ENCODE measurements around the gene FAM229A. TPM values are rescaled to one million over a fixed set of nuclear protein-coding genes. Genes with fewer than 3 reads are reported as not detected.
A peak's percentile ranks its signal among the peaks of the same experiment; 100 is the strongest.

The FAM229A gene, protein sequence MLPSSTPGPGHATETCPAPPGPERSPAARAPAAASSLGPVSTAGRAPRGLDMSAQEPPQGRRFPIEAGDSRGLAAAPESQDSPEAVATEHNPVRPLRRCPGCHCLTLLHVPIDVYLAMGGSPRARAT
- total RNA-seq: 1 to 10 TPM; 1.4 to 7.1 (median 3.2) TPM

DNA sequence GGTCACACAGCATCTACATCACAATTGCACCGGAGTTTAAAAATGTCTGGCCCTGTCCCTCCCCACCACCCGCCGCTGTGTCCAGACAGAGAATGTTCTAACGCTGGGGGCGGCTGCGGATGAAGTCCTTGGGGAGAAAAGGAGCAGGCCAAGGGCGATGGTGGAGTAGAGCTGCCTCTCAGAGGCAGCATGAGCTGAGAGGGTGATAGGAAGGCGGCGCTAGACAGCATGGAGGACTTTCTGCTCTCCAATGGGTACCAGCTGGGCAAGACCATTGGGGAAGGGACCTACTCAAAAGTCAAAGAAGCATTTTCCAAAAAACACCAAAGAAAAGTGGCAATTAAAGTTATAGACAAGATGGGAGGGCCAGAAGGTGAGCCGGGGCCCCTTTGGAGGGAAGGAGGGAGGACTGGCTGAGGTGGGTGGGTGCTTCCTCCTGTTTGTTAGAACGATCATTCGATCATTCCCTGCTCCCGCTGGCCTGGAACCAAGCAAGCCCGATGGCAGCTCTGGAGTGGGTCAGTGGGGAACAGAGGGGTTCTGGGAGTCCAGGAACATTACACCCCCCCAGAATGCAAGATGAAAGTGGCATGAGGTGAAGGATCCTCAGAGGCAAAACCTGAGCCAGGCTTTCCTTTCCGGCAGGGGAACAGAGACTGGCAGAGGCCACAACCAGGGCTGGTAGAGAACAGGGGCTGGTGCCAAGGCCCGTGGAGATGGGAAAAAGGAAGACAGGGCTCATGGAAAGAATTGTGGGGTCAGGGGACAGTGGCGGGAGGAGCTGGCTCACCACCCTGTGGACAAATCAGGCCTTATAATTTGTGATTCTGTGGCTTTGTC is at the start of gene FAM229A, which contains the start of gene TSSK3:
Gene FAM229A, minus strand, starts transcription at position 12 of the 840 bp plus-strand sequence. CDS start 394 bp downstream, outside the sequence.
Gene TSSK3, plus strand, starts transcription at position 66 of the 840 bp plus-strand sequence. Its CDS starts 163 bp downstream, at position 229.
- TF ChIP-seq, protein P1, sequence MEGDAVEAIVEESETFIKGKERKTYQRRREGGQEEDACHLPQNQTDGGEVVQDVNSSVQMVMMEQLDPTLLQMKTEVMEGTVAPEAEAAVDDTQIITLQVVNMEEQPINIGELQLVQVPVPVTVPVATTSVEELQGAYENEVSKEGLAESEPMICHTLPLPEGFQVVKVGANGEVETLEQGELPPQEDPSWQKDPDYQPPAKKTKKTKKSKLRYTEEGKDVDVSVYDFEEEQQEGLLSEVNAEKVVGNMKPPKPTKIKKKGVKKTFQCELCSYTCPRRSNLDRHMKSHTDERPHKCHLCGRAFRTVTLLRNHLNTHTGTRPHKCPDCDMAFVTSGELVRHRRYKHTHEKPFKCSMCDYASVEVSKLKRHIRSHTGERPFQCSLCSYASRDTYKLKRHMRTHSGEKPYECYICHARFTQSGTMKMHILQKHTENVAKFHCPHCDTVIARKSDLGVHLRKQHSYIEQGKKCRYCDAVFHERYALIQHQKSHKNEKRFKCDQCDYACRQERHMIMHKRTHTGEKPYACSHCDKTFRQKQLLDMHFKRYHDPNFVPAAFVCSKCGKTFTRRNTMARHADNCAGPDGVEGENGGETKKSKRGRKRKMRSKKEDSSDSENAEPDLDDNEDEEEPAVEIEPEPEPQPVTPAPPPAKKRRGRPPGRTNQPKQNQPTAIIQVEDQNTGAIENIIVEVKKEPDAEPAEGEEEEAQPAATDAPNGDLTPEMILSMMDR (IDR thresholded peaks at IDR 0.05): no peak
- 74 to 76% methylated on average over 14 to 15 of the region's 17 CpGs for WGBS, 2 donors
- no peaks in the 10 kb centered on the region for H3K9me3 ChIP-seq
- H3K27me3 ChIP-seq: peaks cover 0 to 4% (median 0%) of the 10 kb centered on the region in 4 donors
- peak within 1 kb of the TSS in 2 of 4 donors; percentile 19 to 55 for H3K27ac ChIP-seq
- peak within 1 kb of the TSS; percentile 31 to 65 (median 44) for H3K4me3 ChIP-seq
- intact Hi-C loops (cut with DNase I): no loop called here
- peaks cover 6 to 22% (median 12%) of the 10 kb centered on the region in 3 donors for H3K4me1 ChIP-seq
- no peak for DNase-seq
- peaks cover 0 to 46% (median 24%) of the 10 kb centered on the region in 3 donors for H3K36me3 ChIP-seq

GRCh38 chr1:32411261-32411660 is 49.0 kb upstream of the FAM229A start:
- no peak for TF ChIP-seq POLR2A (IDR thresholded peaks at IDR 0.05)
- TF ChIP-seq, protein P1 (IDR thresholded peaks at IDR 0.05): no peak
- H3K27ac ChIP-seq: no peak overlapping the region
- H3K4me1 ChIP-seq: peaks cover 0 to 5% (median 0%) of the 10 kb centered on the region in 3 donors
- intact Hi-C loops (cut with DNase I): no loop called here
- H3K27me3 ChIP-seq: no peaks in the 10 kb centered on the region
- H3K4me3 ChIP-seq: no peak overlapping the region
- DNase-seq: no peak
- no peaks in the 10 kb centered on the region for H3K36me3 ChIP-seq
- peaks cover 0 to 12% (median 10%) of the 10 kb centered on the region in 3 donors for H3K9me3 ChIP-seq

DNA sequence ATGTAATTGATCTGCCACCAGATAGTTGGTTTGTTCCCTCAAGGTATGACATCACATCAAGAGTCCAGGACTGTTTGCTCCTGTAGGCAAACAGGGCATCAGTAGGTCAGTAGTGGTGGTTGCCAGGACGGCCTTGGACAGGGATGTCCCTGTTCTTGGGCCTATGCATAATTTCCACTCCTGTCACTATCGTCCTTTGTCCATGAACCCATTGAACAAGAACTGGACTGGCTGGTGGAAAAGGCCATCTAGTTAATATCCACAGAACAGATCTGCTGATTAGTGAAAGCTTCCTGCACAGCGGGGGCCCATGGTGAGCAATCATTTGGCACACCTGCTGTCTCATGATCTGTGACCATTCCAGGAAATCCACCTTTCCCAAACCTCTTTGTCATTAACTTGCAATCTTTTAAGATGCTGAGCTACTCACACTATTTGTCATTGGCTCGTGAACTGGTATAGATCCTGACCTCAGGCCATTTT is 44.4 kb upstream of the FAM229A start:
- no peak for DNase-seq
- WGBS, 2 donors: 72 to 83% methylated on average over 4 of the region's 4 CpGs
- Histone ChIP-seq H3K27ac (no peak overlapping the region), H3K4me3 (no peak overlapping the region), H3K36me3 (no peaks in the 10 kb centered on the region), H3K4me1 (no peaks in the 10 kb centered on the region), H3K9me3 (no peaks in the 10 kb centered on the region), H3K27me3 (no peaks in the 10 kb centered on the region)
- TF ChIP-seq, protein P1 (IDR thresholded peaks at IDR 0.05): no peak
- TF ChIP-seq POLR2A (IDR thresholded peaks at IDR 0.05): no peak
- intact Hi-C loops (cut with DNase I): no loop called here

DNA sequence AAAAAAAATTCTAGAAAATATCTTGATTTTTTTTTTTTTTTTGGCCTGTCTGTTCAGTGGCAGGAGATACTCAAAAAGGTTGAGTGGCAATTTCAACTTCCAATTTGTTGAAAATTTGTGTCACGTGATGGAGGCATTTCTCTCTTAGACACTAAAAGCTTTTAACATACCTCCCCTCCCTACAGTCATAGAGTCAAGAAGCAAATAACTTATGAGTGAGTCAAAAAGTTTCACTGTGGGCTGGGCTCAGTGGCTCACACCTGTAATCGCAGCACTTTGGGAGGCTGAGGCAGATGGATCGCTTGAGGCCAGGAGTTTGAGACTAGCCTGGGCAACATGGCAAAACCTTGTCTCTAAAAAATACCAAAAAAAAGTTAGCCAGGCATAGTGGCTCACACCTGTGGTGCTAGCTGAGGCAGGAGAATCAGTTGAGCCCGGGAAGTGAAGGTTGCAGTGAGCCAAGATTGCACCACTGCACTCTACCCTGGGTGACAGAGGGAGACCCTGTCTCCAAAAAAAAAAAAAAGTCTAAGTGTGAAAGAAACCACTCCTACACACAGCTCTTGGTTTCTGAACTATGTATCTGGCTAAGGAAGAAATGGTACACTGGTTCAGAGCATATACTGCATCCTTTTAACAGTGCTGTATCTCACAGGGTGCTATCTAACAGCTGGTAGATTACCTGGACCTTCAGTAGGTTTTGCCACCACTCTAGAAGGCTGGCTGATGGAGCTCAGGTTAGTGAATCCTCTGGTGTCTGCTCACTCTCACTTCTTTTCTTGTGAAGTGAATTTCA is 43.6 kb upstream of the FAM229A start:
- no peak for TF ChIP-seq POLR2A (IDR thresholded peaks at IDR 0.05)
- TF ChIP-seq, protein P1 (IDR thresholded peaks at IDR 0.05): no peak
- no peaks in the 10 kb centered on the region for H3K36me3 ChIP-seq
- no peak overlapping the region for H3K4me3 ChIP-seq
- H3K9me3 ChIP-seq: no peaks in the 10 kb centered on the region
- no peak for DNase-seq
- no peaks in the 10 kb centered on the region for H3K27me3 ChIP-seq
- intact Hi-C loops (cut with DNase I): no loop called here
- H3K4me1 ChIP-seq: peaks cover 0 to 4% (median 3%) of the 10 kb centered on the region in 3 donors
- WGBS, 2 donors: 71 to 85% methylated on average over 4 of the region's 4 CpGs
- no peak overlapping the region for H3K27ac ChIP-seq

Data from esophagus squamous epithelium (tissue), 5 donors.